Transverse colon (tissue), 4 donors: ENCODE measurements around the gene RMND5A.
"Not testable (repeated sequence)": the region's sequence is repeated elsewhere in the genome, so short reads cannot be mapped to it uniquely, and the experiment has no call there.

Source experiments
- EP300 ChIP-seq: sonication (generic); formaldehyde crosslinking; IDR thresholded peaks from one replicate; pipeline ENCODE4 v1.6.1; 2017; ENCODE audit warnings: antibody characterized with exemption, low read depth
- POLR2A ChIP-seq: fragments of 450-650 bp; IDR thresholded peaks from one replicate; pipeline ENCODE4 v1.6.1; 2016; ENCODE audit warnings: antibody characterized with exemption, mild to moderate bottlenecking, moderate library complexity
- POLR2AphosphoS5 ChIP-seq, 3 donors: sonication (generic); formaldehyde crosslinking; IDR thresholded peaks; one replicate each; pipeline ENCODE4 v1.6.1; 2016; ENCODE audit warnings: antibody characterized with exemption in 3 of 3
- TF ChIP-seq, protein P1 (sequence below), 5 experiments: fragments of 200-600 bp in 3 of 5; fragments of 450-650 bp in 2 of 5; sonication (generic) in 3 of 5; IDR thresholded peaks; 1 replicate in 2 of 5; 2 replicates in 3 of 5; pipeline ENCODE4 v1.5.1; 2016 to 2017; ENCODE audit warnings: antibody characterized with exemption in 5 of 5, inconsistent platforms in 3 of 5, mild to moderate bottlenecking in 2 of 5, moderate library complexity in 1 of 5

GRCh38 chr2:86732040-86732525 is 12.0 kb downstream of the RMND5A start:
- TF ChIP-seq, protein P1, sequence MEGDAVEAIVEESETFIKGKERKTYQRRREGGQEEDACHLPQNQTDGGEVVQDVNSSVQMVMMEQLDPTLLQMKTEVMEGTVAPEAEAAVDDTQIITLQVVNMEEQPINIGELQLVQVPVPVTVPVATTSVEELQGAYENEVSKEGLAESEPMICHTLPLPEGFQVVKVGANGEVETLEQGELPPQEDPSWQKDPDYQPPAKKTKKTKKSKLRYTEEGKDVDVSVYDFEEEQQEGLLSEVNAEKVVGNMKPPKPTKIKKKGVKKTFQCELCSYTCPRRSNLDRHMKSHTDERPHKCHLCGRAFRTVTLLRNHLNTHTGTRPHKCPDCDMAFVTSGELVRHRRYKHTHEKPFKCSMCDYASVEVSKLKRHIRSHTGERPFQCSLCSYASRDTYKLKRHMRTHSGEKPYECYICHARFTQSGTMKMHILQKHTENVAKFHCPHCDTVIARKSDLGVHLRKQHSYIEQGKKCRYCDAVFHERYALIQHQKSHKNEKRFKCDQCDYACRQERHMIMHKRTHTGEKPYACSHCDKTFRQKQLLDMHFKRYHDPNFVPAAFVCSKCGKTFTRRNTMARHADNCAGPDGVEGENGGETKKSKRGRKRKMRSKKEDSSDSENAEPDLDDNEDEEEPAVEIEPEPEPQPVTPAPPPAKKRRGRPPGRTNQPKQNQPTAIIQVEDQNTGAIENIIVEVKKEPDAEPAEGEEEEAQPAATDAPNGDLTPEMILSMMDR (IDR thresholded peaks at IDR 0.05): not testable (repeated sequence)
- TF ChIP-seq EP300; POLR2AphosphoS5 (IDR thresholded peaks at IDR 0.05); POLR2A: not testable (repeated sequence)
